H9 (cell line): Measurements from ENCODE around the gene CCBE1. TPM values are rescaled to one million over a fixed set of nuclear protein-coding genes. Genes with fewer than 3 reads are reported as not detected.

ENCODE experiments used
- DNase-seq: peaks from one replicate; pipeline ENCODE4 v3.0.0-alpha.2; 2017
- H2AFZ ChIP-seq: one replicate; pipeline ENCODE4 v1.6.1; 2013; ENCODE audit warnings: mild to moderate bottlenecking, low read length, control low read depth, moderate library complexity
- H2AK5ac ChIP-seq: 2 replicates; pipeline ENCODE4 v1.6.1; 2013; ENCODE audit warnings: low read length, control low read depth, mixed read lengths; ENCODE audit not compliant: insufficient read length
- H2BK120ac ChIP-seq: one replicate; pipeline ENCODE4 v1.6.1; 2013; ENCODE audit warnings: low read depth, mild to moderate bottlenecking, low read length, control low read depth, inconsistent platforms; ENCODE audit not compliant: poor library complexity, severe bottlenecking
- H2BK12ac ChIP-seq: 2 replicates; pipeline ENCODE4 v1.6.1; 2013; ENCODE audit warnings: low read length, control low read depth, mixed read lengths, low read depth; ENCODE audit not compliant: insufficient read length
- H2BK15ac ChIP-seq: 2 replicates; pipeline ENCODE4 v1.6.1; 2013; ENCODE audit warnings: low read depth, low read length, control low read depth
- H2BK20ac ChIP-seq: one replicate; pipeline ENCODE4 v1.6.1; 2013; ENCODE audit warnings: low read depth, mild to moderate bottlenecking, low read length, control low read depth, inconsistent platforms; ENCODE audit not compliant: poor library complexity, severe bottlenecking
- H2BK5ac ChIP-seq: 2 replicates; pipeline ENCODE4 v1.6.1; 2013; ENCODE audit warnings: low read length, control low read depth, mixed read lengths; ENCODE audit not compliant: insufficient read length
- H3K14ac ChIP-seq: 2 replicates; pipeline ENCODE4 v1.6.1; 2013; ENCODE audit warnings: low read length, control low read depth; ENCODE audit not compliant: insufficient read depth
- H3K18ac ChIP-seq: 2 replicates; pipeline ENCODE4 v1.6.1; 2013; ENCODE audit warnings: low read depth, mild to moderate bottlenecking, mixed read lengths, low read length, control low read depth; ENCODE audit not compliant: insufficient read length
- H3K23ac ChIP-seq: 2 replicates; pipeline ENCODE4 v1.6.1; 2013; ENCODE audit warnings: low read length, control low read depth, mixed read lengths, low read depth; ENCODE audit not compliant: insufficient read length
- H3K23me2 ChIP-seq: 2 replicates; pipeline ENCODE4 v1.6.1; 2013; ENCODE audit warnings: low read depth, mild to moderate bottlenecking, mixed read lengths, low read length, control low read depth; ENCODE audit not compliant: insufficient read length, poor library complexity, severe bottlenecking
- H3K27ac ChIP-seq: 2 replicates; pipeline ENCODE4 v1.5.1; 2013; ENCODE audit warnings: low read length, control low read depth, mixed read lengths, low read depth; ENCODE audit not compliant: insufficient read length
- H3K27me3 ChIP-seq: 2 replicates; pipeline ENCODE4 v1.6.1; 2013; ENCODE audit warnings: low read length, control low read depth, inconsistent platforms; ENCODE audit not compliant: insufficient read depth
- H3K4ac ChIP-seq: 2 replicates; pipeline ENCODE4 v1.6.1; 2013; ENCODE audit warnings: low read depth, mild to moderate bottlenecking, control low read depth, inconsistent platforms, low read length, moderate library complexity
- H3K4me1 ChIP-seq: 2 replicates; pipeline ENCODE4 v1.6.1; 2013; ENCODE audit warnings: low read length, control low read depth, inconsistent platforms; ENCODE audit not compliant: insufficient read depth
- H3K4me2 ChIP-seq: 2 replicates; pipeline ENCODE4 v1.6.1; 2013; ENCODE audit warnings: low read length, control low read depth, mixed read lengths; ENCODE audit not compliant: insufficient read length, insufficient read depth
- H3K56ac ChIP-seq: 2 replicates; pipeline ENCODE4 v1.6.1; 2013; ENCODE audit warnings: low read depth, mild to moderate bottlenecking, mixed read lengths, low read length, control low read depth; ENCODE audit not compliant: insufficient read length
- H3K79me1 ChIP-seq: 2 replicates; pipeline ENCODE4 v1.6.1; 2013; ENCODE audit warnings: low read depth, mild to moderate bottlenecking, moderate library complexity, low read length, control low read depth, inconsistent platforms; ENCODE audit not compliant: insufficient read depth, poor library complexity, severe bottlenecking
- H3K79me2 ChIP-seq: 2 replicates; pipeline ENCODE4 v1.6.1; 2013; ENCODE audit warnings: low read length, control low read depth, inconsistent platforms; ENCODE audit not compliant: insufficient read depth
- H3K9ac ChIP-seq: 2 replicates; pipeline ENCODE4 v1.6.1; 2013; ENCODE audit warnings: low read length, control low read depth, mixed read lengths; ENCODE audit not compliant: insufficient read length; ENCODE audit errors: extremely low read depth
- H3K9me3 ChIP-seq: one replicate; pipeline ENCODE4 v1.6.1; 2013; ENCODE audit warnings: low read depth, low read length, inconsistent platforms; ENCODE audit not compliant: control insufficient read depth
- H3T11ph ChIP-seq: one replicate; pipeline ENCODE4 v1.6.1; 2013; ENCODE audit warnings: mild to moderate bottlenecking, low read length, control low read depth, inconsistent platforms
- H4K20me1 ChIP-seq: one replicate; pipeline ENCODE4 v1.6.1; 2013; ENCODE audit not compliant: control insufficient read depth, insufficient read length, insufficient read depth
- H4K5ac ChIP-seq: 2 replicates; pipeline ENCODE4 v1.6.1; 2013; ENCODE audit warnings: low read depth, mild to moderate bottlenecking, mixed read lengths, low read length, control low read depth; ENCODE audit not compliant: insufficient read length
- H4K8ac ChIP-seq: replicated peaks from 2 replicates; pipeline ENCODE4 v1.6.1; 2013; ENCODE audit warnings: low read length, control low read depth, mixed read lengths, low read depth; ENCODE audit not compliant: insufficient read length
- H4K91ac ChIP-seq: 2 replicates; pipeline ENCODE4 v1.6.1; 2013; ENCODE audit warnings: low read depth, mild to moderate bottlenecking, moderate library complexity, mixed read lengths, low read length, control low read depth; ENCODE audit not compliant: insufficient read length
- H3K27ac Mint-ChIP-seq, 3 experiments: 2 replicates in 2 of 3; 3 replicates in 1 of 3; pipeline ENCODE4 v1.8.0; 2020 to 2021; ENCODE audit warnings: mixed read lengths in 3 of 3, mild to moderate bottlenecking in 1 of 3, moderate library complexity in 1 of 3
- H3K27me3 Mint-ChIP-seq: 2 replicates; pipeline ENCODE4 v1.8.0; 2021; ENCODE audit warnings: low read depth, mild to moderate bottlenecking, moderate library complexity, mixed read lengths
- H3K36me3 Mint-ChIP-seq, 3 experiments: 2 replicates in 2 of 3; 3 replicates in 1 of 3; pipeline ENCODE4 v1.8.0; 2020 to 2021; ENCODE audit warnings: low read depth in 3 of 3, mixed read lengths in 3 of 3; ENCODE audit not compliant: insufficient read depth in 1 of 3
- H3K4me1 Mint-ChIP-seq, 2 experiments: 2 replicates each; pipeline ENCODE4 v1.8.0; 2020; ENCODE audit warnings: mixed read lengths in 2 of 2
- H3K4me3 Mint-ChIP-seq, 2 experiments: 2 replicates in 1 of 2; 3 replicates in 1 of 2; pipeline ENCODE4 v1.8.0; 2020 to 2021; ENCODE audit warnings: mild to moderate bottlenecking in 2 of 2, mixed read lengths in 2 of 2, moderate library complexity in 1 of 2
- H3K9me3 Mint-ChIP-seq, 2 experiments: 2 replicates in 1 of 2; 3 replicates in 1 of 2; pipeline ENCODE4 v1.8.0; 2020; ENCODE audit warnings: mild to moderate bottlenecking in 2 of 2, mixed read lengths in 2 of 2, moderate library complexity in 1 of 2
- CTCF ChIP-seq: fragments of 200-600 bp; sonication (generic); conservative IDR thresholded peaks from 3 replicates; pipeline ENCODE4 v1.8.0; 2021; ENCODE audit warnings: antibody characterized with exemption, mild to moderate bottlenecking
- WGBS: extraction: QIAGEN DNeasy Blood & Tissue Kit; methylation state at CpG from one replicate; pipeline ENCODE4 v1.1.7; 2013; ENCODE audit warnings: missing lambda C conversion rate, low lambda C conversion rate, mixed read lengths; ENCODE audit not compliant: insufficient read length; ENCODE audit errors: extremely low coverage; 5-methylcytosine and 5-hydroxymethylcytosine counted together
- total RNA-seq: library from RNA; stranded (reverse); gene quantifications from 2 replicates; pipeline ENCODE4 v1.2.1, GENCODE V29; 2021

The CCBE1 gene
- total RNA-seq, 1 experiment from 2014 or later = 0.39 TPM

GRCh38 chr18:59639821-59640220, 57.4 kb downstream of the CCBE1 start:
- Histone ChIP-seq H2BK12ac (no peak overlapping the region), H2BK120ac (no peak overlapping the region), H4K8ac (no peak overlapping the region), H3K56ac (no peak overlapping the region), H3K23me2 (no peaks in the 10 kb centered on the region), H3K9ac (no peak overlapping the region), H4K20me1 (no peaks in the 10 kb centered on the region), H3K79me1 (no peaks in the 10 kb centered on the region), H3K9me3 (no peaks in the 10 kb centered on the region), H2BK20ac (no peak overlapping the region), H3K18ac (no peak overlapping the region), H3K23ac (no peak overlapping the region), H2AK5ac (no peak overlapping the region), H3K27me3 (no peaks in the 10 kb centered on the region), H4K5ac (no peak overlapping the region), H3K4ac (no peak overlapping the region), H2BK5ac (no peak overlapping the region), H3K27ac (no peak overlapping the region), H3K79me2 (no peaks in the 10 kb centered on the region), H3T11ph (no peak overlapping the region), H4K91ac (no peak overlapping the region), H2AFZ (no peak overlapping the region), H2BK15ac (no peak overlapping the region), H3K4me2 (no peak overlapping the region), H3K4me1 (peaks cover 2% of the 10 kb centered on the region; the same call in 1 of the 2 replicates), H3K14ac (no peak overlapping the region)
- H3K9me3 Mint-ChIP-seq = no peaks in the 10 kb centered on the region; a peak in 1 of 5 replicates
- H3K4me1 Mint-ChIP-seq = peaks cover 10 to 24% of the 10 kb centered on the region in 2 experiments
- TF ChIP-seq CTCF = no peak
- no CpG with 5 or more reads among the region's 5 CpGs for WGBS
- H3K27me3 Mint-ChIP-seq = no peaks in the 10 kb centered on the region
- H3K36me3 Mint-ChIP-seq = no peaks in the 10 kb centered on the region
- no peak overlapping the region for H3K27ac Mint-ChIP-seq
- DNase-seq = no peak
- H3K4me3 Mint-ChIP-seq = no peak overlapping the region
